Measurements from ENCODE around the gene TMEM131. TPM values are rescaled to one million over a fixed set of nuclear protein-coding genes. Genes with fewer than 3 reads are reported as not detected.

The TMEM131 gene
- total RNA-seq, 1 donor from 2014 or later = 35.3 TPM

GRCh38 chr2:97745474-97746174, 250.1 kb downstream of the TMEM131 start:
- H3K4me3 ChIP-seq (ENCODE audit: insufficient read depth, low read depth, low read length) = no peak overlapping the region
- no peaks in the 10 kb centered on the region for H3K27me3 ChIP-seq (ENCODE audit: insufficient read depth, low read length)
- Mint-ChIP-seq H3K9me3 (ENCODE audit: unreplicated experiment) (no peaks in the 10 kb centered on the region), H3K36me3 (ENCODE audit: low read depth, unreplicated experiment) (peaks cover 5% of the 10 kb centered on the region), H3K27me3 (ENCODE audit: low read depth, unreplicated experiment) (no peaks in the 10 kb centered on the region), H3K27ac (ENCODE audit: unreplicated experiment) (no peak overlapping the region), H3K4me1 (ENCODE audit: low read depth, unreplicated experiment) (peaks cover 18% of the 10 kb centered on the region), H3K4me3 (ENCODE audit: unreplicated experiment) (no peak overlapping the region)
- no peak overlapping the region for H3K27ac ChIP-seq (ENCODE audit: low read depth, low read length)
- H3K4me2 ChIP-seq (ENCODE audit: low read length) = no peak overlapping the region
- no peak overlapping the region for H2AFZ ChIP-seq (ENCODE audit: low read depth, low read length)
- DNase-seq (ENCODE audit: low read depth) (no peak), FAIRE-seq (no peak)
- no peaks in the 10 kb centered on the region for H4K20me1 ChIP-seq (ENCODE audit: insufficient read depth, low read length)
- TF ChIP-seq CTCF (IDR thresholded peaks at IDR 0.05; ENCODE audit: insufficient read depth, low read depth, low read length) (no peak), EZH2 (IDR thresholded peaks at IDR 0.05; ENCODE audit: insufficient read depth, low read length) (no peak)
- no peaks in the 10 kb centered on the region for H3K79me2 ChIP-seq (ENCODE audit: insufficient read depth, low read length)
- H3K9me3 ChIP-seq (ENCODE audit: insufficient read depth, low read depth, low read length) = no peaks in the 10 kb centered on the region
- no peaks in the 10 kb centered on the region for H3K36me3 ChIP-seq (ENCODE audit: insufficient read depth, low read length)
- no peak overlapping the region for H3K9ac ChIP-seq (ENCODE audit: low read length)
- peaks cover 6% of the 10 kb centered on the region for H3K4me1 ChIP-seq (ENCODE audit: insufficient read depth, low read length)

- Histone ChIP-seq H3K27ac (ENCODE audit: low read depth, low read length) (no peak overlapping the region), H4K20me1 (ENCODE audit: insufficient read depth, low read length) (no peaks in the 10 kb centered on the region), H3K79me2 (ENCODE audit: insufficient read depth, low read length) (no peaks in the 10 kb centered on the region), H3K9me3 (ENCODE audit: insufficient read depth, low read depth, low read length) (no peaks in the 10 kb centered on the region), H3K4me2 (ENCODE audit: low read length) (no peak overlapping the region), H2AFZ (ENCODE audit: low read depth, low read length) (no peak overlapping the region), H3K4me1 (ENCODE audit: insufficient read depth, low read length) (peaks cover 6% of the 10 kb centered on the region), H3K4me3 (ENCODE audit: insufficient read depth, low read depth, low read length) (no peak overlapping the region), H3K9ac (ENCODE audit: low read length) (no peak overlapping the region), H3K27me3 (ENCODE audit: insufficient read depth, low read length) (no peaks in the 10 kb centered on the region), H3K36me3 (ENCODE audit: insufficient read depth, low read length) (no peaks in the 10 kb centered on the region)
- H3K27ac Mint-ChIP-seq (ENCODE audit: unreplicated experiment) = no peak overlapping the region
- peaks cover 18% of the 10 kb centered on the region for H3K4me1 Mint-ChIP-seq (ENCODE audit: low read depth, unreplicated experiment)
- DNase-seq (ENCODE audit: low read depth) (no peak), FAIRE-seq (no peak)
- H3K36me3 Mint-ChIP-seq (ENCODE audit: low read depth, unreplicated experiment) = peaks cover 5% of the 10 kb centered on the region
- H3K9me3 Mint-ChIP-seq (ENCODE audit: unreplicated experiment) = no peaks in the 10 kb centered on the region
- no peak overlapping the region for H3K4me3 Mint-ChIP-seq (ENCODE audit: unreplicated experiment)
- TF ChIP-seq EZH2 (IDR thresholded peaks at IDR 0.05; ENCODE audit: insufficient read depth, low read length) = no peak
- no peak for TF ChIP-seq CTCF (IDR thresholded peaks at IDR 0.05; ENCODE audit: insufficient read depth, low read depth, low read length)
- peaks cover 3% of the 10 kb centered on the region for H3K27me3 Mint-ChIP-seq (ENCODE audit: low read depth, unreplicated experiment)
Measured at GRCh38 chr2:97743913-97744312, 251.8 kb downstream of the TMEM131 start.

GRCh38 chr2:97742381-97742847, 253.3 kb downstream of the TMEM131 start:
- peaks cover 12% of the 10 kb centered on the region for H3K4me1 Mint-ChIP-seq (ENCODE audit: low read depth, unreplicated experiment)
- Histone ChIP-seq H3K4me3 (ENCODE audit: insufficient read depth, low read depth, low read length) (no peak overlapping the region), H3K4me2 (ENCODE audit: low read length) (peak overlapping the region; percentile 9), H3K27me3 (ENCODE audit: insufficient read depth, low read length) (no peaks in the 10 kb centered on the region), H2AFZ (ENCODE audit: low read depth, low read length) (no peak overlapping the region), H3K4me1 (ENCODE audit: insufficient read depth, low read length) (peaks cover 6% of the 10 kb centered on the region), H3K9ac (ENCODE audit: low read length) (no peak overlapping the region), H3K79me2 (ENCODE audit: insufficient read depth, low read length) (no peaks in the 10 kb centered on the region), H3K9me3 (ENCODE audit: insufficient read depth, low read depth, low read length) (no peaks in the 10 kb centered on the region), H4K20me1 (ENCODE audit: insufficient read depth, low read length) (no peaks in the 10 kb centered on the region), H3K27ac (ENCODE audit: low read depth, low read length) (no peak overlapping the region), H3K36me3 (ENCODE audit: insufficient read depth, low read length) (no peaks in the 10 kb centered on the region)
- H3K9me3 Mint-ChIP-seq (ENCODE audit: unreplicated experiment) = peaks cover 3% of the 10 kb centered on the region
- DNase-seq (ENCODE audit: low read depth) (no peak), FAIRE-seq (no peak)
- no peak overlapping the region for H3K27ac Mint-ChIP-seq (ENCODE audit: unreplicated experiment)
- TF ChIP-seq CTCF (IDR thresholded peaks at IDR 0.05; ENCODE audit: insufficient read depth, low read depth, low read length) = no peak
- no peak for TF ChIP-seq EZH2 (IDR thresholded peaks at IDR 0.05; ENCODE audit: insufficient read depth, low read length)
- H3K36me3 Mint-ChIP-seq (ENCODE audit: low read depth, unreplicated experiment) = peaks cover 5% of the 10 kb centered on the region
- no peak overlapping the region for H3K4me3 Mint-ChIP-seq (ENCODE audit: unreplicated experiment)
- peaks cover 12% of the 10 kb centered on the region for H3K27me3 Mint-ChIP-seq (ENCODE audit: low read depth, unreplicated experiment)

Measured in astrocyte (in vitro differentiated cells and primary cell).